ENCODE results near the gene FUT8. TPM values are rescaled to one million over a fixed set of nuclear protein-coding genes. Genes with fewer than 3 reads are reported as not detected.

Gene FUT8
- polyA plus RNA-seq, 1 of the 3 experiments (the other 2 are of a cell fraction) = 31.7 TPM

- TF ChIP-seq, protein P1, sequence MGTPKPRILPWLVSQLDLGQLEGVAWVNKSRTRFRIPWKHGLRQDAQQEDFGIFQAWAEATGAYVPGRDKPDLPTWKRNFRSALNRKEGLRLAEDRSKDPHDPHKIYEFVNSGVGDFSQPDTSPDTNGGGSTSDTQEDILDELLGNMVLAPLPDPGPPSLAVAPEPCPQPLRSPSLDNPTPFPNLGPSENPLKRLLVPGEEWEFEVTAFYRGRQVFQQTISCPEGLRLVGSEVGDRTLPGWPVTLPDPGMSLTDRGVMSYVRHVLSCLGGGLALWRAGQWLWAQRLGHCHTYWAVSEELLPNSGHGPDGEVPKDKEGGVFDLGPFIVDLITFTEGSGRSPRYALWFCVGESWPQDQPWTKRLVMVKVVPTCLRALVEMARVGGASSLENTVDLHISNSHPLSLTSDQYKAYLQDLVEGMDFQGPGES (IDR thresholded peaks at IDR 0.05; ENCODE audit: low read depth, low read length) = no peak
- TF ChIP-seq EZH2phosphoT487 (IDR thresholded peaks at IDR 0.05; ENCODE audit: borderline replicate concordance, low read depth) = no peak
- TF ChIP-seq SMC3 (IDR thresholded peaks at IDR 0.05; ENCODE audit: low read depth, low read length) = no peak
- TF ChIP-seq FOXM1 (IDR thresholded peaks at IDR 0.05; ENCODE audit: low read depth) = no peak
Measured at GRCh38 chr14:65506801-65507200, 94.3 kb downstream of the FUT8 start (continued).

- TF ChIP-seq RAD21 (IDR thresholded peaks at IDR 0.05; ENCODE audit: low read length) (no peak), GABPA (IDR thresholded peaks at IDR 0.05; ENCODE audit: low read depth) (no peak), MEF2A (IDR thresholded peaks at IDR 0.05; ENCODE audit: borderline replicate concordance, low read depth) (no peak), NFIC (IDR thresholded peaks at IDR 0.05; ENCODE audit: borderline replicate concordance) (no peak), NRF1 (IDR thresholded peaks at IDR 0.05; ENCODE audit: low read depth, low read length) (no peak), EZH2phosphoT487 (IDR thresholded peaks at IDR 0.05; ENCODE audit: borderline replicate concordance, low read depth) (no peak), RFX5 (IDR thresholded peaks at IDR 0.05; ENCODE audit: low read length) (no peak), FOXJ3 (CRISPR knock-in tag; IDR thresholded peaks at IDR 0.05) (no peak)
- Histone ChIP-seq H3K9me2 (no peaks in the 10 kb centered on the region), H3K79me2 (ENCODE audit: insufficient read depth) (peaks cover 92% of the 10 kb centered on the region), H4K20me1 (ENCODE audit: insufficient read depth) (peaks cover 10% of the 10 kb centered on the region), H2AFZ (ENCODE audit: low read depth) (no peak overlapping the region), H3K4me2 (no peak overlapping the region), H3F3A (replicated peaks; ENCODE audit: insufficient read depth) (peaks cover 5% of the 10 kb centered on the region), H3K27me3 (ENCODE audit: insufficient read depth) (no peaks in the 10 kb centered on the region), H3K4me3 (ENCODE audit: low read depth in 2 of 2, low read length in 1 of 2) (no peak overlapping the region), H3K4me1 (ENCODE audit: control insufficient read depth in 1 of 2, insufficient read depth in 2 of 2, low read depth in 1 of 2, low read length in 1 of 2) (no peaks in the 10 kb centered on the region), H3K9ac (no peak overlapping the region), H3K27ac (ENCODE audit: low read depth in 2 of 2, low read length in 1 of 2) (no peak overlapping the region), H3K9me3 (no peaks in the 10 kb centered on the region), H3K36me3 (replicated peaks in 1 of 2; ENCODE audit: control insufficient read depth in 1 of 2, insufficient read depth in 2 of 2, low read length in 1 of 2) (no peaks in the 10 kb centered on the region)
- 97% methylated on average over 3 of the region's 3 CpGs for WGBS (ENCODE audit: low lambda C conversion rate)
- no peak for DNase-seq
- CTCF ChIA-PET = no interaction called here
- POLR2A ChIA-PET = no interaction called here
Measured at GRCh38 chr14:65509842-65510241, 97.3 kb downstream of the FUT8 start.

GRCh38 chr14:65513671-65514070 lies 101.1 kb downstream of the FUT8 start:
- Histone ChIP-seq H3K27ac (ENCODE audit: low read depth in 2 of 2, low read length in 1 of 2) (no peak overlapping the region), H3K27me3 (ENCODE audit: insufficient read depth) (no peaks in the 10 kb centered on the region), H3K4me1 (ENCODE audit: control insufficient read depth in 1 of 2, insufficient read depth in 2 of 2, low read depth in 1 of 2, low read length in 1 of 2) (no peaks in the 10 kb centered on the region; a peak in 1 of 4 replicates), H3K9me3 (no peaks in the 10 kb centered on the region), H3K4me2 (no peak overlapping the region), H3F3A (replicated peaks; ENCODE audit: insufficient read depth) (peaks cover 5% of the 10 kb centered on the region), H2AFZ (ENCODE audit: low read depth) (no peak overlapping the region), H3K4me3 (ENCODE audit: low read depth in 2 of 2, low read length in 1 of 2) (no peak overlapping the region), H3K36me3 (replicated peaks in 1 of 2; ENCODE audit: control insufficient read depth in 1 of 2, insufficient read depth in 2 of 2, low read length in 1 of 2) (no peaks in the 10 kb centered on the region), H4K20me1 (ENCODE audit: insufficient read depth) (peaks cover 10% of the 10 kb centered on the region), H3K9ac (no peak overlapping the region), H3K9me2 (no peaks in the 10 kb centered on the region), H3K79me2 (ENCODE audit: insufficient read depth) (peaks cover 74% of the 10 kb centered on the region)
- ChIA-PET CTCF (no interaction called here), POLR2A (no interaction called here)
- DNase-seq = no peak
- WGBS (ENCODE audit: low lambda C conversion rate) = 91% methylated on average over 5 of the region's 5 CpGs
- TF ChIP-seq, protein P2, sequence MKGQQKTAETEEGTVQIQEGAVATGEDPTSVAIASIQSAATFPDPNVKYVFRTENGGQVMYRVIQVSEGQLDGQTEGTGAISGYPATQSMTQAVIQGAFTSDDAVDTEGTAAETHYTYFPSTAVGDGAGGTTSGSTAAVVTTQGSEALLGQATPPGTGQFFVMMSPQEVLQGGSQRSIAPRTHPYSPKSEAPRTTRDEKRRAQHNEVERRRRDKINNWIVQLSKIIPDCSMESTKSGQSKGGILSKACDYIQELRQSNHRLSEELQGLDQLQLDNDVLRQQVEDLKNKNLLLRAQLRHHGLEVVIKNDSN (IDR thresholded peaks at IDR 0.05; ENCODE audit: borderline replicate concordance, low read depth) = no peak
- no peak for TF ChIP-seq REST (IDR thresholded peaks at IDR 0.05; ENCODE audit: low read depth, low read length)
- no peak for TF ChIP-seq ZBTB33 (IDR thresholded peaks at IDR 0.05; ENCODE audit: borderline replicate concordance, low read depth)
- no peak for TF ChIP-seq POLR2AphosphoS5 (IDR thresholded peaks at IDR 0.05; ENCODE audit: low read depth, low read length)
- TF ChIP-seq GATA2 (CRISPR knock-in tag; IDR thresholded peaks at IDR 0.05) = no peak
- TF ChIP-seq, protein P1 (IDR thresholded peaks at IDR 0.05; ENCODE audit: low read depth, low read length) = no peak
- TF ChIP-seq RCOR1 (IDR thresholded peaks at IDR 0.05; ENCODE audit: low read length) = no peak
